HG02763 (cell line): ENCODE data around the gene CTSW.
"Not testable (repeated sequence)": the region's sequence is repeated elsewhere in the genome, so short reads cannot be mapped to it uniquely, and the experiment has no call there.

ENCODE experiments used
- ATAC-seq: cut with Tn5 transposase; IDR thresholded peaks from one replicate; pipeline ENCODE4 v1.9.1; 2021; ENCODE audit warnings: mild to moderate bottlenecking, moderate library complexity; ENCODE audit not compliant: unreplicated experiment

CTSW gene

DNA sequence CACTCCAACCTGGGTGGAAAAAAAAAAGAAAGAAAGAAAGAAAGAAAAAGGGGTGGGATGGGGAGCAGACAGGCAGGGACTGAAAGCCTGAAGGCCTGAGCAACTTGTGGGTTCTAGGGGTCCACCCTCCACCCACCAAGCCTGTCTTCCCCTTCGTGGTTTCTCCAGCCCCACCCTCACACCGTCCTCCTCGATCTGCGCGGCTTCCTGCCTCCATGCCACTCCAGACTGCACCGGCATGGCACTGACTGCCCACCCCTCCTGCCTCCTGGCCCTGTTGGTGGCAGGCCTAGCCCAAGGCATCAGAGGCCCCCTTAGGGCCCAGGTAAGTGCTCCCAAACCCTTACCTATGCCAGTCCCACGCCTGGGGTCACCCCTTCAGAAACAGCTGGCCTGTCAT is at the start of gene CTSW:
Gene CTSW (plus strand): TSS at position 221 of the 400 bp plus-strand sequence. CDS start 18 bp downstream, at position 239.
- ATAC-seq: no peak

- ATAC-seq: not testable (repeated sequence)
Measured at GRCh38 chr11:65832231-65832630, 47.4 kb upstream of the CTSW start.

GRCh38 chr11:65833297-65834030 is 46.2 kb upstream of the CTSW start, which contains the start of gene SNX32:
Gene SNX32 (plus strand): TSS chr11:65833963. CDS start chr11:65834066, 103 bp downstream.
- peak; percentile 97 for ATAC-seq

DNA sequence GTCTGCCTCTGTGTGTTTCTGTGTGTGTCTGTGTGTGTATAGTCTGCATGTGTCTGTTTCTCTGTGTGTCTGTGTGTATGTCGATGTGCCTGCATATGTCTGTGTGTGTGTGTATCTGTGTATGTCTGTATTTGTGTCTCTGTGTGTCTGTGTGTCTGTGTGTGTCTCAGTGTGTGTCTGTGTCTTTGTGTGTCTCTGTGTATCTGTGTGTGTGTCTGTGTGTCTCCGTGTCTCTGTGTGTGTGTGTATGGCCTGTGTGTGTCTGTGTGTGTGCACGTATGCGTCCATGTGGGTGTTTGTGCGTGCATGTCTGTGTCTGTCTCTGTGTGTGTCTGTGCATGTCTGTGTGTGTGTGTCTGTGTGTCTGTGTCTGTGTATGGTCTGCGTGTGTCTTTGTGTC is 45.4 kb upstream of the CTSW start:
- ATAC-seq: no peak

DNA sequence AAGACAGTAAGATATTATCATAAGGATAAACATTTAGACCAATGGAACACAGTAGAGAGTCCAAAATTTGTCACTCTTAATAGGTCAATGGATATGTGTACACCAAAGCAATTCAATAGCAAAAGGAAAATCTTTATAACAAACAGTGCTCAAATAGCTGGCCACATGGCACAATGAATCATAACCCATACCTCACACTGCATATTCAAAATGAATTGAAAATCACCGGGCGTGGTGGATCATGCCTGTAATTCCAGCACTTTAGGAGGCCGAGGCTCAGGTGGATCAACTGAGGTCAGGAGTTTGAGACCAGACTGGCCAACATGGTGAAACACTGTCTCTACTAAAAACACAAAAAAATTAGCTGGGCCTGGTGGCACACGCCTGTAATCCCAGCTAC is 37.5 kb upstream of the CTSW start:
- ATAC-seq: no peak

- ATAC-seq: no peak
Measured at GRCh38 chr11:65843811-65844210, 35.8 kb upstream of the CTSW start.

DNA sequence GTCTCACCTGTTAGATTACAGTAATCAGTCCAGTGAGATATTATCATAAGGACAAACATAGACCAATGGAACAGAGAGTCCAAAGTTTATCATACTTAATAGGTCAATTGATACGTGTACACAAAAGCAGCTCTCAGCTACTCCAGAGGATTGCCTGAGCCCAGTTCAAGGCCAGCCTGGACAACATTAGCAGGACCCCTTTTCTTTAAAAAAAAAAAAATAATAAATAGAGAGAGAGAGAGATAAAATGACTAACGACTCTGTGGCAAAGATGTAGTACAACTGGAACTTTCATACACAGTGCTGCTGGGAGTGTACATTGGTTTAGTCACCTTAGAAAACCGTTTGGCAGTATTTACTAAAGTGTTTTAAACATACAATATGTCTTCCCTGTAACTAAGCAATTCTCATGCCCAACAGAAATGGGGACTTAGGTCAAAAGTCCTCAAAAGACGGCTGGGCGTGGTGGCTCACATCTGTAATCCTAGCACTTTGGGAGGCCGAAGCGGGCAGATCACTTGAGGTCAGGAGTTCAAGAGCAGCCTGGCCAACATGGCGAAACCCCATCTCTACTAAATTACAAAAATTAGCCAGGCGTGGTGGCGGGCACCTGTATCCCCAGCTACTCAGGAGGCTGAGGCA is 35.3 kb upstream of the CTSW start:
- no peak for ATAC-seq

- no peak for ATAC-seq
Measured at GRCh38 chr11:65847746-65848145, 31.9 kb upstream of the CTSW start.

DNA sequence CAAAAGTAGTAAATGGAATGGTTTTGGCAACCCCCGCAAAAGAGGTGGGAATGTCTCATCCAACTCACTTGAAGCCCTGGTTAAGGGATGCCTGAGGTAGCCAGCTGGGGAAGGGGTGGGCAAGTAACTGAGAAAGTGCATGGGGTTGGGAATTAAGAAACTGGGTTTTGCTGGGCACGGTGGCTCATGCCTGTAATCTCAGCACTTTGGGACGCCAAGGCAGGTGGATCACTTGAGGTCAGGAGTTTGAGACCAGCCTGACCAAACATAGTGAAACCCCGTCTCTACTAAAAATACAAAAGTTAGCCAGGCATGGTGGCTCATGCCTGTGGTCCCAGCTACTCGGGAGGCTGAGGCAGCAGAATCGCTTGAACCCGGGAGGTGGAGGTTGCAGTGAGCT is 30.9 kb upstream of the CTSW start:
- not testable (repeated sequence) for ATAC-seq

GRCh38 chr11:65849366-65849765 is 30.3 kb upstream of the CTSW start:
- no peak for ATAC-seq

DNA sequence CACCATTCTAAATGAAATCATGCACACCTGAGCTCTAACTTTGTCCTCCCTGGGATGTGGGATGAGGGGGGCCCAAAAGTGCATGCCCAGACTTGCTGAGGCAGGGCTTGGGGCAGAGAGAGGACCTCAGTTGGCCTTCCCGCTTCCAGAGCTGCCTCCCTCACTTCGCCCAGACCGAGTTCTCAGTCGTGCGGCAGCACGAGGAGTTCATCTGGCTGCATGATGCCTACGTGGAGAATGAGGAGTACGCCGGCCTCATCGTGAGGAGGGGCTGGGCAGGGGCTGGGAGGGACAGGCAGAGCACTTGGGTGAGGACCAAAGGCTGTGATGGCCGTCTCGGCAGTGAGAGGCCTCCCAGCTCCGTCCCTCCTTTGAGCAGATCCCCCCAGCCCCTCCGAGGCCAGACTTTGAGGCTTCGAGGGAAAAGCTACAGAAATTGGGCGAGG is 29.8 kb upstream of the CTSW start:
- no peak for ATAC-seq

- ATAC-seq: no peak
Measured at GRCh38 chr11:65850217-65851082, 29.2 kb upstream of the CTSW start.

DNA sequence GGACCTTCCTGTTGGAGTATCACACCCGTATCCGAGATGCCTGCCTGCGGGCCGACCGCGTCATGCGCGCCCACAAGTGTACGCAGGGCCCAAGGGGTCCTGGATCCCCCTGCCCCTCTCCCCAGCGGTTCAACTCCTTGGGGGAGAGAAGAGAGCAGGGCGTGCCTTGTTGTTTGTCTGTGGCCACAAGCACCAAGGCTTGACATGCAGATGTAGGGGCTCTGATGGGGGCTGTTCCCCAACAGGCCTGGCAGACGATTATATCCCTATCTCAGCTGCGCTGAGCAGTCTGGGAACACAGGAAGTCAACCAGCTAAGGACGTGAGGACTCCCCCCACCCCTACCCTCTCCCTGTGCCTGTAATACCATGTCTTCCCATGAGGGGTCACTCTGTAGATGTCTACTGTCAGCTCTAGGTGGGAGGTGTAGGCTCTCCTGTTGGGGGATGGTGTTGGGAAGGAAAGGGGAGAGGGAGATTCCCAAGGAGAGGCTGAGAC is 28.5 kb upstream of the CTSW start:
- no peak for ATAC-seq

- ATAC-seq: no peak
Measured at GRCh38 chr11:65851811-65852507, 27.7 kb upstream of the CTSW start.

DNA sequence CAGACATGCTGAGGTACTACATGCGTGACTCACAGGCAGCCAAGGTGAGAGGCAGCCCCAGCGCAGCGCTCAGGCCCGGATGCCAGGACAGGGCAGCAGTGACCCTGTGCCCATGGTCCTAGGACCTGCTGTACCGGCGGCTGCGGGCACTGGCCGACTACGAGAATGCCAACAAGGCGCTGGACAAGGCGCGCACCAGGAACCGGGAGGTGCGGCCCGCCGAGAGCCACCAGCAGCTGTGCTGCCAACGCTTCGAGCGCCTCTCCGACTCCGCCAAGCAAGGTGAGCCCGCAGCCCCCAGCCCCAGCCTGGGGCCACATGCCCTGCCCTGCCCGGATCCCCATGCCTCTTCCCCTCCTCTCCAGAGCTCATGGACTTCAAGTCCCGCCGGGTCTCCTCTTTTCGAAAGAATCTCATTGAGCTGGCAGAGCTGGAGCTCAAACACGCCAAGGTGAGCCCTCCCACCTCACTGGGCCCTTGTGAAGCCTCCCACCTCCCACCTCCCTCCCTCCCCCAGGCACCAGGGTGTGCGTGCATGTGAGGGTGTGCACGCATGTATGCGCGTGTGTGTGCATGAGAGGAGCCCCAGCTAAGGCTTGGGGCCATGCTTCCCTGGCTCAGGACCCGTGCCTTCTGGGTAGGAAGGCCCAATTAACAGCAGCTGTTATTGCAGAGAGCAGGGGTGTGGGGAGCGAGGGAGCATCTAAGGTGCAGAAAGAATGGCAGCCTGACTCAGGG is 27.0 kb upstream of the CTSW start:
- no peak for ATAC-seq

GRCh38 chr11:65853246-65853979 is 26.2 kb upstream of the CTSW start:
- no peak for ATAC-seq

DNA sequence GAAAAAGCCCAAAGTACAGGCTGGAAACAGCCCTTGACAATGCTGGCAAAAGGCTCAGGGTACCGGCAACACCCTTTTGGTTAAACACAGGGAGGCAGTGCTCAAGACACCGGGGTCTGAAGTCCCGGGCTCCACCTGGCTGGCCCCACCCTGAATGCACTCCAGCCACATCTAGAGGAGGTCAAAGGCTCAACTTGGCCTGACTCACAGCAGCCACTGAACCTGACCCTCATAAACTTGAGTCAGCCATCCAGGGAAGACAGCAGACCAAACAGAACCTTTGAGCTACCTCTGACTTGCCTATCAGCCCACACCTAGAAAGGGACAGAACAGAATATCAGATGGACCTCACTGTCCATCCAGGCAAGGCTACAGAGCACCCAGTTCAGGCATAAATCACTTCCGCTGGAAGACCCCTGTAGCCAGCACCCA is 25.5 kb upstream of the CTSW start:
- no peak for ATAC-seq

GRCh38 chr11:65854852-65855837 is 24.5 kb upstream of the CTSW start:
- ATAC-seq: no peak
